Measurements from ENCODE around the gene TNFRSF21.

DNA sequence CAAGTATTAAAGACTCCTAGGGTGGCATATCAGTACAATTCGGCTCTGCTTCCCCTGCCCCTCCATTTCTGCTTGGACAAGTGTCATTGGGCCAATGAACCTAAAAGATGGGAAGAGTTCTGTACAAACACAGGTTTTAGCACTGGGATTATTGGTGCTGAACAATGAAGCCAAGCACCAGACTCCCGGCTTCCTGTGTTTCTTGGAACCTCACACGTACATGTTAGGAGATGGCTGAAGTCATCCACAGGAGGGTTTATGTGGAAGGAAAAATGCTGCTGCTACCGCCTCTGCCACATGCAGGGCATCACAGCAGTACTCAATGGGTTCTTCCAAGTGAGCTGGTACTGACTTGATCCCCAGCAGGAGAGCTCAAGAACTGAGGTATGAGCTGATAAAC, 49.7 kb downstream of the TNFRSF21 start:
- TF ChIP-seq NFYB (CRISPR knock-in tag; conservative IDR thresholded peaks at IDR 0.05; ENCODE audit: low read depth) (no peak), NR1H2 (CRISPR knock-in tag; IDR thresholded peaks at IDR 0.05) (no peak)
- TF ChIP-seq, protein P1, sequence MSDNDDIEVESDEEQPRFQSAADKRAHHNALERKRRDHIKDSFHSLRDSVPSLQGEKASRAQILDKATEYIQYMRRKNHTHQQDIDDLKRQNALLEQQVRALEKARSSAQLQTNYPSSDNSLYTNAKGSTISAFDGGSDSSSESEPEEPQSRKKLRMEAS (CRISPR knock-in tag; IDR thresholded peaks at IDR 0.05), result no peak

Measured in WTC11 (cell line).